H1 (cell line): ENCODE data around the gene ASTN2. TPM values are rescaled to one million over a fixed set of nuclear protein-coding genes. Genes with fewer than 3 reads are reported as not detected.

Experiments used
- CTCF ChIA-PET: fragments of 300-600 bp; sonication (Branson Sonifier 250); formaldehyde crosslinking; loops from one replicate; lab custom pipeline; 2021; ENCODE audit not compliant: partially characterized antibody; lab: Charles Lee
- POLR2A ChIA-PET: fragments of 300-600 bp; sonication (Branson Sonifier 250); formaldehyde crosslinking; loops from one replicate; lab custom pipeline; 2021; ENCODE audit warnings: inconsistent platforms; ENCODE audit not compliant: partially characterized antibody; lab: Charles Lee
- DNase-seq, 2 experiments: peaks; one replicate each; pipeline versions ENCODE4 v3.0.0 to v3.0.0-alpha.2; 2010 to 2022; ENCODE audit warnings: low spot score in 2 of 2, low read depth in 1 of 2, mixed read lengths in 1 of 2
- FAIRE-seq: peaks from 2 replicates; lab custom pipeline; 2011; peaks lifted over from hg19 to GRCh38; lab: Jason Lieb, UNC
- H2AFZ ChIP-seq: 2 replicates; pipeline ENCODE4 v1.8.1; 2012; ENCODE audit warnings: low read length, inconsistent platforms
- H2AK5ac ChIP-seq: 2 replicates; pipeline ENCODE4 v1.6.1; 2013; ENCODE audit warnings: low read depth, low read length
- H2BK120ac ChIP-seq: replicated peaks from 2 replicates; pipeline ENCODE3; 2013; ENCODE audit warnings: low read depth, low read length, inconsistent platforms
- H2BK12ac ChIP-seq: 2 replicates; pipeline ENCODE4 v1.6.1; 2013; ENCODE audit warnings: low read depth, low read length
- H2BK15ac ChIP-seq: 2 replicates; pipeline ENCODE4 v1.6.1; 2013; ENCODE audit warnings: low read length
- H2BK20ac ChIP-seq: 2 replicates; pipeline ENCODE4 v1.6.1; 2013; ENCODE audit warnings: low read length
- H2BK5ac ChIP-seq: 2 replicates; pipeline ENCODE4 v1.6.1; 2013; ENCODE audit warnings: low read depth, low read length
- H3K14ac ChIP-seq: 2 replicates; pipeline ENCODE4 v1.6.1; 2013; ENCODE audit warnings: inconsistent platforms; ENCODE audit not compliant: insufficient read length
- H3K18ac ChIP-seq: 2 replicates; pipeline ENCODE4 v1.6.1; 2013; ENCODE audit warnings: low read length; ENCODE audit errors: extremely low read depth
- H3K23ac ChIP-seq: 2 replicates; pipeline ENCODE4 v1.6.1; 2013; ENCODE audit warnings: inconsistent platforms; ENCODE audit not compliant: insufficient read length
- H3K23me2 ChIP-seq: 2 replicates; pipeline ENCODE4 v1.6.1; 2013; ENCODE audit warnings: low read depth, low read length
- H3K27ac ChIP-seq: 2 replicates; pipeline ENCODE4 v1.6.1; 2011; ENCODE audit warnings: low read depth, low read length, inconsistent platforms
- H3K27me3 ChIP-seq, 4 experiments: replicated peaks in 1 of 4; 1 replicate in 1 of 4; 2 replicates in 3 of 4; pipeline versions ENCODE4 v1.6.1 to v1.8.1; 2011 to 2013; ENCODE audit warnings: low read length in 3 of 4, mild to moderate bottlenecking in 3 of 4, inconsistent platforms in 2 of 4, mixed read lengths in 2 of 4, moderate library complexity in 1 of 4; ENCODE audit not compliant: control insufficient read depth in 3 of 4, insufficient read depth in 3 of 4; ENCODE audit errors: extremely low read depth in 1 of 4
- H3K36me3 ChIP-seq, 4 experiments: 2 replicates each; pipeline versions ENCODE4 v1.6.1 to v1.8.1; 2011 to 2013; ENCODE audit warnings: mild to moderate bottlenecking in 4 of 4, low read length in 3 of 4, moderate library complexity in 2 of 4, control low read depth in 1 of 4, inconsistent platforms in 1 of 4; ENCODE audit not compliant: insufficient read depth in 4 of 4, control insufficient read depth in 2 of 4
- H3K4ac ChIP-seq: replicated peaks from 2 replicates; pipeline ENCODE3; 2013; ENCODE audit warnings: low read length, low read depth, mixed read lengths, inconsistent platforms; ENCODE audit not compliant: insufficient read length
- H3K4me1 ChIP-seq, 4 experiments: replicated peaks in 1 of 4; 1 replicate in 1 of 4; 2 replicates in 3 of 4; pipeline versions ENCODE4 v1.6.1 to v1.8.1; 2011 to 2013; ENCODE audit warnings: low read length in 3 of 4, inconsistent platforms in 2 of 4, mixed read lengths in 1 of 4; ENCODE audit not compliant: insufficient read depth in 4 of 4, control insufficient read depth in 3 of 4
- H3K4me2 ChIP-seq, 2 experiments: 2 replicates each; pipeline versions ENCODE4 v1.6.1 to v1.8.1; 2011 to 2013; ENCODE audit warnings: low read depth in 2 of 2, low read length in 2 of 2, control low read depth in 1 of 2, inconsistent platforms in 1 of 2, mild to moderate bottlenecking in 1 of 2; ENCODE audit not compliant: insufficient read depth in 1 of 2
- H3K4me3 ChIP-seq, 4 experiments: fragments of 200-600, 300-600 bp in 1 of 4; sonication (generic), shearing (Covaris generic), sonication (Bioruptor Twin) in 1 of 4; 2 replicates each; pipeline versions ENCODE4 v1.5.1 to v1.8.1; 2011 to 2016; ENCODE audit warnings: low read length in 4 of 4, low read depth in 3 of 4, control low read depth in 2 of 4, inconsistent platforms in 2 of 4, mild to moderate bottlenecking in 2 of 4, mixed read lengths in 1 of 4, moderate library complexity in 1 of 4; ENCODE audit not compliant: insufficient read depth in 2 of 4; ENCODE audit errors: extremely low read depth in 1 of 4
- H3K56ac ChIP-seq: replicated peaks from 2 replicates; pipeline ENCODE3; 2013; ENCODE audit warnings: low read depth, mild to moderate bottlenecking, mixed read lengths, low read length, inconsistent platforms; ENCODE audit not compliant: insufficient read length
- H3K79me1 ChIP-seq: 2 replicates; pipeline ENCODE4 v1.6.1; 2013; ENCODE audit warnings: low read depth, low read length, control low read depth
- H3K79me2 ChIP-seq, 2 experiments: 2 replicates each; pipeline versions ENCODE4 v1.6.1 to v1.8.1; 2012 to 2013; ENCODE audit warnings: low read length in 2 of 2, mild to moderate bottlenecking in 2 of 2, inconsistent platforms in 1 of 2; ENCODE audit not compliant: insufficient read depth in 2 of 2, control insufficient read depth in 1 of 2
- H3K9ac ChIP-seq, 4 experiments: replicated peaks in 1 of 4; 1 replicate in 1 of 4; 2 replicates in 3 of 4; pipeline versions ENCODE4 v1.6.1 to v1.8.1; 2011 to 2013; ENCODE audit warnings: low read depth in 3 of 4, low read length in 3 of 4, control low read depth in 2 of 4, mild to moderate bottlenecking in 2 of 4, moderate library complexity in 2 of 4, inconsistent platforms in 1 of 4; ENCODE audit errors: extremely low read depth in 1 of 4
- H3K9me3 ChIP-seq, 2 experiments: 2 replicates each; pipeline versions ENCODE4 v1.6.1 to v1.8.1; 2012 to 2013; ENCODE audit warnings: mild to moderate bottlenecking in 2 of 2, moderate library complexity in 2 of 2, control low read depth in 1 of 2, inconsistent platforms in 1 of 2, low read depth in 1 of 2, low read length in 1 of 2, mixed read lengths in 1 of 2; ENCODE audit not compliant: insufficient read depth in 2 of 2
- H4K20me1 ChIP-seq, 2 experiments: replicated peaks in 1 of 2; 2 replicates each; pipeline versions ENCODE3 to v1.8.1; 2011 to 2013; ENCODE audit warnings: inconsistent platforms in 2 of 2, low read length in 2 of 2, mild to moderate bottlenecking in 1 of 2; ENCODE audit not compliant: insufficient read depth in 2 of 2, control insufficient read depth in 1 of 2
- H4K5ac ChIP-seq: 2 replicates; pipeline ENCODE4 v1.6.1; 2013; ENCODE audit warnings: low read length, low read depth, mixed read lengths, inconsistent platforms; ENCODE audit not compliant: insufficient read length
- H4K8ac ChIP-seq: 2 replicates; pipeline ENCODE4 v1.8.0; 2013; ENCODE audit warnings: mild to moderate bottlenecking, moderate library complexity, low read length, inconsistent platforms; ENCODE audit not compliant: insufficient read depth; ENCODE audit errors: extremely low read depth
- H4K91ac ChIP-seq: replicated peaks from 2 replicates; pipeline ENCODE3; 2013; ENCODE audit warnings: low read length, mixed read lengths, inconsistent platforms; ENCODE audit not compliant: insufficient read length
- BACH1 ChIP-seq: IDR thresholded peaks from 2 replicates; pipeline ENCODE4 v1.6.1; 2012; ENCODE audit warnings: low read length, improper control_type of control experiment
- CEBPB ChIP-seq: IDR thresholded peaks from 2 replicates; pipeline ENCODE4 v1.6.1; 2012; ENCODE audit warnings: low read depth, low read length
- CREB1 ChIP-seq: IDR thresholded peaks from 2 replicates; pipeline ENCODE4 v1.6.1; 2012; ENCODE audit warnings: inconsistent platforms
- HDAC2 ChIP-seq, 2 experiments: fragments of 300-600 bp in 1 of 2; sonication (generic) in 1 of 2; IDR thresholded peaks; 2 replicates each; pipeline ENCODE4 v1.6.1; 2011 to 2012; ENCODE audit warnings: low read depth in 2 of 2, low read length in 2 of 2, mild to moderate bottlenecking in 2 of 2, moderate library complexity in 2 of 2, borderline replicate concordance in 1 of 2, inconsistent platforms in 1 of 2
- RFX5 ChIP-seq: IDR thresholded peaks from 2 replicates; pipeline ENCODE4 v1.6.1; 2011; ENCODE audit warnings: low read depth, low read length, improper control_type of control experiment, borderline replicate concordance
- RNF2 ChIP-seq: fragments of 200-900, 300-1000 bp; sonication (generic); IDR thresholded peaks from 2 replicates; pipeline ENCODE4 v1.7.1; 2016; ENCODE audit warnings: borderline replicate concordance, low read depth, mild to moderate bottlenecking, antibody characterized with exemption, low read length; ENCODE audit not compliant: poor library complexity, severe bottlenecking; ENCODE audit errors: missing control alignments
- SIX5 ChIP-seq: IDR thresholded peaks from 2 replicates; pipeline ENCODE4 v1.6.1; 2011; ENCODE audit warnings: mild to moderate bottlenecking, low read depth, low read length
- SP4 ChIP-seq: IDR thresholded peaks from 2 replicates; pipeline ENCODE4 v1.6.1; 2012; ENCODE audit warnings: low read length, inconsistent platforms
- TEAD4 ChIP-seq: IDR thresholded peaks from 2 replicates; pipeline ENCODE4 v1.6.1; 2012; ENCODE audit warnings: low read depth, low read length, inconsistent platforms, mixed read lengths
- WGBS, 2 experiments: shearing (Covaris generic) in 1 of 2; methylation state at CpG; one replicate each; pipeline versions ENCODE4 v1.1.6 to v1.1.7; 2013 to 2015; ENCODE audit warnings: low lambda C conversion rate in 2 of 2, mixed read lengths in 2 of 2, inconsistent platforms in 1 of 2, low coverage in 1 of 2, missing lambda C conversion rate in 1 of 2; ENCODE audit not compliant: insufficient replicate concordance in 2 of 2, insufficient coverage in 1 of 2, insufficient read length in 1 of 2; ENCODE audit errors: extremely low coverage in 1 of 2, missing lambda C conversion rate in 1 of 2; 5-methylcytosine and 5-hydroxymethylcytosine counted together
- polyA plus RNA-seq, 7 experiments: library from polyadenylated mRNA; depleted of rRNA in 3 of 7; stranded (reverse) in 5 of 7; unstranded in 2 of 7; fragments of >200 nt in 5 of 7; fragments of 200-250 nt in 2 of 7; gene quantifications; 1 replicate in 5 of 7; 2 replicates in 1 of 7; 4 replicates in 1 of 7; pipeline versions ENCODE4 v1.2.1 to v1.2.3, GENCODE V29; 2011 to 2013; ENCODE audit warnings: missing spikeins in 2 of 7, mixed read lengths in 2 of 7
- total RNA-seq: library from RNA; stranded (reverse); fragmentation: NEBNext Ultra II Directional; extraction: Animal tissue kit (Norgen Biotek cat#: 25700); gene quantifications from 2 replicates; pipeline ENCODE4 v1.2.1, GENCODE V29; 2021

The ASTN2 gene
- total and polyA plus RNA-seq, 2 of the 8 experiments (the other 6 are each of a cell fraction or from before 2014, with no cell fraction given): 8.2 to 13.7 TPM

GRCh38 chr9:116654059-116654355, 760.9 kb downstream of the ASTN2 start:
- no peaks in the 10 kb centered on the region for H3K27me3 ChIP-seq
- no peaks in the 10 kb centered on the region for H3K9me3 ChIP-seq
- no peaks in the 10 kb centered on the region for H3K36me3 ChIP-seq
- no peaks in the 10 kb centered on the region for H3K79me2 ChIP-seq
- H3K23ac ChIP-seq: no peak overlapping the region
- no peak overlapping the region for H2BK12ac ChIP-seq
- H4K91ac ChIP-seq: no peak overlapping the region
- FAIRE-seq (no peak), DNase-seq (no peak)
- no peak overlapping the region for H2BK15ac ChIP-seq
- ChIA-PET CTCF (interaction anchor here (1.6 kb wide), 1 partner anchor 11 kb away, joined by 4 read pairs; no protein-coding TSS in a partner anchor), POLR2A (interaction anchor here (0.6 to 1.0 kb wide), 2 partner anchors 23 to 86 kb away, joined by 3 read pairs; no protein-coding TSS in a partner anchor)
- 93% methylated on average over 3 of the region's 3 CpGs; no CpG with 5 or more reads in 1 of the 2 experiments for WGBS, 2 experiments
- no peaks in the 10 kb centered on the region for H3K23me2 ChIP-seq
- H3K4me3 ChIP-seq: no peak overlapping the region
- H4K20me1 ChIP-seq: no peaks in the 10 kb centered on the region
- TF ChIP-seq SP4 (no peak), CREB1 (no peak), TEAD4 (no peak), SIX5 (no peak), BACH1 (no peak), RNF2 (no peak), HDAC2 (IDR thresholded peaks at IDR 0.05; ENCODE audit: borderline replicate concordance in 1 of 2, low read depth in 2 of 2, low read length in 2 of 2) (no peak), RFX5 (no peak), CEBPB (no peak)
- H3K9ac ChIP-seq: no peak overlapping the region
- H3K14ac ChIP-seq: no peak overlapping the region
- no peak overlapping the region for H2AFZ ChIP-seq
- no peak overlapping the region for H2BK20ac ChIP-seq
- H3K27ac ChIP-seq: no peak overlapping the region
- H3K79me1 ChIP-seq: no peaks in the 10 kb centered on the region
- no peak overlapping the region for H2AK5ac ChIP-seq
- no peak overlapping the region for H2BK5ac ChIP-seq
- no peak overlapping the region for H3K4me2 ChIP-seq
- no peak overlapping the region for H3K56ac ChIP-seq
- H3K18ac ChIP-seq: no peak overlapping the region
- no peak overlapping the region for H4K5ac ChIP-seq
- no peak overlapping the region for H4K8ac ChIP-seq
- no peak overlapping the region for H3K4ac ChIP-seq
- H3K4me1 ChIP-seq: peaks cover 0 to 6% (median 0%) of the 10 kb centered on the region in 4 experiments; a peak in 1 of 7 replicates
- H2BK120ac ChIP-seq: no peak overlapping the region
